GM19238 (cell line): Measurements from ENCODE around the gene ADRM1.

Source experiments
- DNase-seq: peaks from one replicate; pipeline ENCODE4 v3.0.0; 2011; ENCODE audit warnings: low spot score; ENCODE audit not compliant: insufficient read length

ADRM1 gene

GRCh38 chr20:62323146-62323979 is 20.6 kb downstream of the ADRM1 start:
- DNase-seq = no peak

- no peak for DNase-seq
These were observed 21.4 kb downstream of the ADRM1 start for GRCh38 chr20:62323980-62324906.

- no peak for DNase-seq
These were observed 22.5 kb downstream of the ADRM1 start for GRCh38 chr20:62325172-62325905.

GRCh38 chr20:62326559-62326958 is 23.8 kb downstream of the ADRM1 start:
- DNase-seq = no peak

GRCh38 chr20:62326959-62327725 is 24.3 kb downstream of the ADRM1 start:
- no peak for DNase-seq

- no peak for DNase-seq
These were observed 25.1 kb downstream of the ADRM1 start for GRCh38 chr20:62327726-62328495.

GRCh38 chr20:62328684-62329388 is 26.0 kb downstream of the ADRM1 start:
- no peak for DNase-seq

GRCh38 chr20:62329389-62330377 is 26.9 kb downstream of the ADRM1 start:
- DNase-seq = no peak

- DNase-seq = no peak
These were observed 27.9 kb downstream of the ADRM1 start for GRCh38 chr20:62330576-62331317.

- DNase-seq = no peak
These were observed 28.6 kb downstream of the ADRM1 start for GRCh38 chr20:62331347-62331746.

GRCh38 chr20:62332421-62332820 is 29.6 kb downstream of the ADRM1 start:
- DNase-seq = no peak

GRCh38 chr20:62332989-62333819 is 30.4 kb downstream of the ADRM1 start:
- no peak for DNase-seq

GRCh38 chr20:62333820-62334595 is 31.2 kb downstream of the ADRM1 start:
- DNase-seq = no peak

GRCh38 chr20:62334881-62335280 is 32.1 kb downstream of the ADRM1 start:
- no peak for DNase-seq

- DNase-seq = no peak
These were observed 32.7 kb downstream of the ADRM1 start for GRCh38 chr20:62335532-62335931.

- no peak for DNase-seq
These were observed 33.5 kb downstream of the ADRM1 start for GRCh38 chr20:62336329-62336728.
